CD4-positive, alpha-beta T cell treated with Interleukin-15 for 4 hours (primary cell): Measurements from ENCODE around the gene SNTG2.

Experiments
- DNase-seq: peaks from one replicate; pipeline ENCODE4 v3.0.0-alpha.2; 2020; ENCODE audit warnings: low spot score

SNTG2 gene

GRCh38 chr2:1283020-1283801, 332.6 kb downstream of the SNTG2 start:
- no peak for DNase-seq

- DNase-seq: no peak
These were observed 333.2 kb downstream of the SNTG2 start for GRCh38 chr2:1283871-1284270.

DNA sequence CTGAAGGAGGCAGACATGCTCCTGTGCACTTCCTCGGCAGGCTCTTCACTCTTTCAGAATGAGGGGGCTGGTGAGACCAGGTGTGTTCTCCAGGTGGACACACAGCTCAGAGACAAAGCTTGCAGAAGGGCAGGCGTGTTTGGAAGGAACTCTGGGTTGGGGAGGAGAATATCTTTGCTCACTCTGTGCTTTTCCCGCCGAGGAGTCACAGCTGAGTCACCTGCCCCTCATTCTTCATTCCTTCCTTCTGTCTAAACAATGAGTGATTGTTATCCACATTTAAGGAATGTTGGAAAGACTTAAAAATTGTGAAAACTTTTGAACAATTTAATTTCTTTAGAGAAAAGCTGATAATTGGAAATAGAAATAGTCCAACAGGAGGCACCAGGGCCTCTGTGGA, 336.3 kb downstream of the SNTG2 start:
- DNase-seq: no peak

GRCh38 chr2:1287427-1287826, 336.8 kb downstream of the SNTG2 start:
- DNase-seq: no peak

- DNase-seq: no peak
These were observed 344.3 kb downstream of the SNTG2 start for GRCh38 chr2:1294900-1295299.

GRCh38 chr2:1295740-1296139, 345.1 kb downstream of the SNTG2 start:
- DNase-seq: no peak

DNA sequence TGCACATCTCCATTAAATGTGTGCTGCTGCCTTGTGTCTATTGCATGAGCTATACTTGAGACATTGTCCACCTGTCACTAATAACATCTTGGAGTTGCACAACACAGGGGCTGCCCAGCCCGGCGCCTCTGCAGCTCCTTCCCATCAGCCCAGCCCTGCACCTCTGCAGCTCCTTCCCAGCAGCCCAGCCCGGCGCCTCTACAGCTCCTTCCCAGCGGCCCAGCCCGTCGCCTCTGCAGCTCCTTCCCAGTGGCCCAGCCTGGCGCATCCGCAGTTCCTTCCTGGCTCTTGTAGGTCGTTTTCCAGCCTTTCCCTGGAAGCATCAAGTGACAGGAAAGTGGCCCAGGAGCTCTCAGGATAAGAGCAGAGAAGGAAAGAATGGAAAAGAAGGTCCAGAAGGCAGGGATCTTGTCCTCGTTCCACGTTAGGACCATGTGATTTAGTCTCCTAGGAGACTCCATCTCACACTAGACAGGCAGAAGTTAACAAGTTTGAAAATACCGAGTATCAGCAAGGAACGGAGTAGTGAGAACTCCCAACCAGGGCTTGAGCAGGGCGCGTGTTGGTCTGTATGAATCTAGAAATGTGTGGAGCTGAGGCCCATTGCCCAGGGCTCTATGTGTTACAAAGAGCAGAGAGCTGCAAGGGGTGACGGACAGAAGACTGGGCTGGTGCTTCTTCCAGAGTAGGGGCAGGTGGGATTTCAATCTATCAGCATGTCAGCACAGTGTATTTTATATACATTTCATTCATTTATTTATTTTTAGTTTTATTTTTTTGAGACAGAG, 346.9 kb downstream of the SNTG2 start:
- DNase-seq: no peak

DNA sequence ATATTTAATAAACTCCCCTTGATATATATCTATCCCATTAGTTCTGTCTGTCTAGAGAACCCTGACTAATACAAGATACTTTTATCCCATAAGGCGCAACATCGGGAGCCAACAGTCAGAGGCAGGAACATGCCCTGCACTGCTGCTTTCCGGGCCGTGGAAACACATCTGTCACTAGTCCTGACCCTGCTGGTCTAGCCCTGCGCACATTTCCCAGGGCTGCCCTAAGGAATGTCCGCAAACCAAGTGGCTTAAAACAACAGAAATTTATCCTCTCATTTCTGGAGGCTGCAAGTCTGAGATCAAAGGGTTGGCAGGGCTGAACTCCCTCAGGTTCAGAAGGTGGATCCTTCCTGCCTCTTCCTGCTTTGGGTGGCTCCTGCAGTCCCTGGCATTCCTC, 348.4 kb downstream of the SNTG2 start:
- no peak for DNase-seq

- DNase-seq: no peak
These were observed 349.6 kb downstream of the SNTG2 start for GRCh38 chr2:1300284-1300683.

DNA sequence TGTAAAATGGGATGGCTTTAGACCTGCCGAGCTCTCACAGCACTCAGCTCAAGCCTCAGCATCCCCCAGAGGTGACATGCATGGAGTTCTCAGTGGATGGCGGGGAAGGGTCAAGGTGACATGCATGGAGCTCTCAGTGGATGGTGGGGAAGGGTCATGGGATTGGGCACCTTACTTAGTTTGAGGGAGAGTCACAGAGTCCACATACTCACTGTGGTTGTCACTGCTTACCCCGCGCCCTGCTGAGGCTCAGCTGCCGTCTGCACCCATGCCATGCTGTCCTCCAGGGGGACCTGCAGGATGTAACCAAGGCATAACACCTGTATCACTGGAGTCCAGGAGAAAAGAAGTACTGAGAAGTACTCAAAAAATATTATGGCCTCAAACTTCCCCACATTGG, 350.4 kb downstream of the SNTG2 start:
- no peak for DNase-seq

DNA sequence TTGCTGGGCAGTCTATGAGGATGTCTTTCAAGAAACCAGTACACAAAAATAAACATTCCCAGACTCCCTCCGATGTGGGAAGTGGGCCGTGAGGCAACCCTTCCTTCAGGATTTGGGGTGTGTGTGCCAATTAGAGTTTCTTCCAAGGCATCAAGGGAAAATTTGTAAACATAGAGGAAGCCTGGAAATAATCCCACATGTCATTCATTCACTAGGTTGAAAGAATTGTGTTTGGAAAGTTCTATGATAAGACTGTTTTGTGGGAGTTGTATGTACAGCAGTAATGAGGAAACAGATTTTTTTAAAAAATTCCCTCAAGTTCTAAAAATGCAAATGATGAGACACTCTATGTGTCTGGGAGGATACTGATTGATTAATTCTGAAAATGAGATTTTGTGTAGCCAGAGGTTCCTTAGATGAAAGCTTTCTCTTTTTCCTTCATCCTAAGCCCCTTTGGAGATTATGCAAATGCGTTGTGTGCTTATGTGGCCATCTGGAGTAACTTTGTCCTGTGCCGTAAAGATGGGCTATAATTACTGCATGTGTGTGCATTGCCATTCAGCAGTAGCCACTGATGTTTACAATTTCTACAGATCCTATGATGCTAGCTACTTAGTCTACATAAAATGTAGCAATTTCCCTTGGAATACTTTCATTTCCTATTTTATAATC, 354.8 kb downstream of the SNTG2 start:
- no peak for DNase-seq

GRCh38 chr2:1306014-1306686, 355.5 kb downstream of the SNTG2 start:
- no peak for DNase-seq

DNA sequence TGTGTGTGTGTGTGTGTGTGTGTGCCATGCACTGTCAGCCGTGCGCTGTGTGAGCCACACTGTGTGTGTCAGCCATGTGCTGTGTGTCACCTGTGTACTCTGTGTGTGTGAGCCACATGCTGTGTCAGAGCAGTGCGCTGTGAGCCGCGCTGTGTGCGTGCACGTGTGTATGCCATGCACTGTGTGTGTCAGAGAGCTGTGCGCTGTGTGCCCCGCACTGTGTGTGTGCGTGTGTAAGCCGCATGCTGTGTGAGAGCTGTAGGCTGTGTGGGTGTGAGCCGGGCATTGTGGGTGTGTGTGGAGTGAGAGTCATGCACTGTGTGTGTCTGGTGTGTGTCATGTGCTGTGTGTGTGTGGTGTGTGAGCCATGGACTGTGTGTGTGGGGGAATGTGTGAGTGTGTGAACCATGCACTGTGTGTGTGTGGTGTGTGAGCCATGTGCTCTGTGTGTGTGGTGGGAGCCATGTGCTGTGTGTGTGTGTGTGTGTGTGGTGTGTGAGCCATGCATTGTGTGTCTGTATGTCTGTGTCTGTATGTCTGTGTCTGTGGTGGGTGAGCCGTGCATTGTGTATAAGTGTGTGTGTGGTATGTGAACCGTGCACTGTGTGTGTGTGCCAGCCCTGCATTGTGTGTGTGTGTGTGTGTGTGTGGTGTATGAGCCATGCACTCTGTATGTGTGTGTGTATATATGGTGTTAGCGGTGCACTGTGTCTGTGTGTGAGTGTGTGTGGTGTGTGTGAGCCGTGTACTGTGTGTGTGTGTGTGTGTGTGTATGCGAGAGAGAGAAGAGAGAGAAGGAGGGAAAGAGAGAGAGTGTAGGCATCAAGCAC, 356.3 kb downstream of the SNTG2 start:
- no peak for DNase-seq

- DNase-seq: no peak
These were observed 357.0 kb downstream of the SNTG2 start for GRCh38 chr2:1307670-1308069.

DNA sequence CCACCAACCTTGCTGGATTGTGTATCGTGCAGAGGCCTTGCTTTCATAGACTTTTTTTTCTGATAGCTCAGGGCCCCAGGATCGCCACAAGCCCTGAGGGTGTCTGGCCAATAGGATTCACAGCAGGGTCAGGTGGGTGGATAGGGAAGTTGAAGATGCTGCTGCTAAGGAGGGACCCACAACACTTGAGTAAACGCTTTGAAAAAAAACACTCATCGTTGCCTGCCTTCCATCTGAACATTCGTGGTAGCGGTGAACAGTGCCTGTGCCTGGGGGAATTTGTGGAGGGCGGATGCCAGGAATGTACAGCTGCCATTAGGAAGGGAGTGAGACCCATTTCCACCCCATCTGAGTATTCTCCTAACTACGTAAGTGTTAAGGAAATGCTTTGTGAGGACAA, 358.0 kb downstream of the SNTG2 start:
- DNase-seq: no peak

DNA sequence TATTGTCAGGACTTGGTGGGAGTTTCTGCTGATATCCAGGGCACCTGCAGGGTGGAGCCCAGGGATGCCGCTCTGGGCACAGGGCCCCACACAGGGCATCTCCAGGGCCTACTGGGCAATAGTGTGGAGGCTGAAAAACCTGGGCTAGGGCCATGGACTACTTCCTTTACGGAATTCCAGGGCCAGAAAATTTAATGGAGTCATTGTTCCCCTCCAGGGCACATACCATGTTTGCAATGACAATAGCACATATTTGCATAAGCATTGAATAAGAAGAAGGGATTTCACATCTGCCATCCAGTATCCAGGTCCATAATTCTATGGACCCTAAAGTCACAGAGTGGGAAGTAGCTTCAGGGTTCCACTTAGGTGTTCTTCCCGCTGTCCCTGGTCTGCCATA, 358.9 kb downstream of the SNTG2 start:
- no peak for DNase-seq

- DNase-seq: no peak
These were observed 359.6 kb downstream of the SNTG2 start for GRCh38 chr2:1310202-1310601.

- no peak for DNase-seq
These were observed 360.2 kb downstream of the SNTG2 start for GRCh38 chr2:1310866-1311265.

GRCh38 chr2:1313240-1313924, 362.7 kb downstream of the SNTG2 start:
- no peak for DNase-seq

DNA sequence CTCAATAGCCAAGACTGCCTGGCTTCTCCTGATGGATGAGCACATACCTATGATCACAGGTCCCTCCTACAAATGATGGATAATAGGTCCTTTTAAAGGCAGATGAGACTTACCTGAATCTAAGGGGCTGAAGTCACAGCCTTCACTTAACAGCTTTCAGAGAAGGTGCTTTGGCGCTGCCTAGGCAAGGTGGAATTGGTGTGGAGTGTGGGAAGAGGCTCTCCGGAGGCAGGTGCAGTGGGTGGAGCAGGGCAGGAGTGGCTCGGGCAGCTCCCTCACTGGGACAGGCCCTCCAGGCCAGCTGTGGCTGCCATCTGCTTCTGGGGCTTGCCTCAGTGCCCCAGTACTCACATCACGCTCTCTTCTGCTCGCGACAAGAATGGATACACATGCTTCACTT, 363.6 kb downstream of the SNTG2 start:
- DNase-seq: no peak
